Spleen (tissue), 11 donors: ENCODE measurements around the gene HEYL. TPM values are rescaled to one million over a fixed set of nuclear protein-coding genes. Genes with fewer than 3 reads are reported as not detected.

Experiments used
- DNase-seq: peaks from one replicate; pipeline ENCODE4 v3.0.0-alpha.2; 2020
- H3K27ac ChIP-seq, 8 donors: fragments of 200-600 bp; sonication (generic) in 7 of 8; 1 replicate in 4 of 8; 2 replicates in 4 of 8; pipeline versions ENCODE4 v1.5.0 to v1.8.0; 2016 to 2021; ENCODE audit warnings: inconsistent platforms in 4 of 8, mild to moderate bottlenecking in 4 of 8, moderate library complexity in 1 of 8
- H3K27me3 ChIP-seq, 7 donors: fragments of 200-600 bp; sonication (generic) in 6 of 7; replicated peaks in 1 of 7; 1 replicate in 4 of 7; 2 replicates in 3 of 7; pipeline versions ENCODE4 v1.5.0 to v1.8.0; 2016 to 2021; ENCODE audit warnings: inconsistent platforms in 3 of 7, mild to moderate bottlenecking in 1 of 7
- H3K36me3 ChIP-seq, 6 donors: fragments of 200-600 bp; sonication (generic) in 5 of 6; 1 replicate in 4 of 6; 2 replicates in 2 of 6; pipeline versions ENCODE4 v1.5.0 to v1.8.0; 2016 to 2021; ENCODE audit warnings: inconsistent platforms in 2 of 6
- H3K4me1 ChIP-seq, 6 donors: fragments of 200-600 bp; sonication (generic) in 5 of 6; 1 replicate in 3 of 6; 2 replicates in 3 of 6; pipeline versions ENCODE4 v1.5.0 to v1.8.0; 2016 to 2021; ENCODE audit warnings: inconsistent platforms in 3 of 6
- H3K4me3 ChIP-seq, 8 donors: fragments of 200-600 bp; sonication (generic) in 7 of 8; 1 replicate in 4 of 8; 2 replicates in 4 of 8; pipeline versions ENCODE4 v1.5.0 to v1.8.0; 2016 to 2021; ENCODE audit warnings: inconsistent platforms in 4 of 8, mild to moderate bottlenecking in 4 of 8, moderate library complexity in 2 of 8
- H3K9me3 ChIP-seq, 8 donors: fragments of 200-600 bp; sonication (generic) in 7 of 8; 1 replicate in 4 of 8; 2 replicates in 4 of 8; pipeline versions ENCODE4 v1.5.0 to v1.8.0; 2016 to 2021; ENCODE audit warnings: inconsistent platforms in 4 of 8
- CTCF ChIP-seq, 11 experiments: fragments of 200-600 bp in 7 of 11; fragments of 450-650 bp in 4 of 11; sonication (generic) in 4 of 11; IDR thresholded peaks in 8 of 11; conservative IDR thresholded peaks in 3 of 11; 1 replicate in 7 of 11; 2 replicates in 4 of 11; pipeline versions ENCODE4 v1.4.0 to v1.8.0; 2016 to 2021; ENCODE audit warnings: antibody characterized with exemption in 11 of 11, inconsistent platforms in 4 of 11, mild to moderate bottlenecking in 1 of 11
- POLR2A ChIP-seq, 3 donors: fragments of 450-650 bp; IDR thresholded peaks; one replicate each; pipeline ENCODE4 v1.5.1; 2017; ENCODE audit warnings: antibody characterized with exemption in 3 of 3, mild to moderate bottlenecking in 1 of 3
- POLR2AphosphoS5 ChIP-seq, 3 donors: sonication (generic); formaldehyde crosslinking; IDR thresholded peaks; one replicate each; pipeline ENCODE4 v1.5.1; 2017; ENCODE audit warnings: antibody characterized with exemption in 3 of 3
- WGBS, 5 donors: extraction: QIAGEN DNeasy Blood & Tissue Kit in 3 of 5; methylation state at CpG; one replicate each; pipeline versions ENCODE4 v1.1.5 to v1.1.7; 2013 to 2018; 5-methylcytosine and 5-hydroxymethylcytosine counted together
- intact Hi-C: fragments of 100-400 bp; cut with DNase I; formaldehyde crosslinking; loops from one replicate; pipeline ENCODE4 v1.15.0; 2023; ENCODE audit warnings: low total_unique reads
- polyA plus RNA-seq, 3 donors: library from polyadenylated mRNA; stranded (reverse); fragments of 200-250 nt; gene quantifications; one replicate each; pipeline ENCODE4 v1.2.1, GENCODE V29; 2013
- total RNA-seq, 7 donors: library from RNA; depleted of rRNA in 3 of 7; stranded (reverse); fragments of >200 nt in 3 of 7; fragmentation: NEBNext Ultra II Directional in 4 of 7; extraction: Animal tissue kit (Norgen Biotek cat#: 25700) in 4 of 7; gene quantifications; one replicate each; pipeline versions ENCODE4 v1.1.0 to v1.2.1, GENCODE V29; 2016 to 2021
- donor health status: healthy with polysubstance abuse.
- donor health status: DM: no; HTN: no; CAD: no; lungs with moderate emphysema.
- donor health status: DM: no; HTN: no; CAD: no.
- donor health status: Bipolar disorder and iron deficiency.
- donor health status: healthy.
- donor health status: DM: no; HTN: no; CAD: no.
- donor health status: DM: yes; HTN: yes; CAD: no.

The HEYL gene
- total and polyA plus RNA-seq, 10 donors, result 1.2 to 9.9 (median 3.8) TPM

- peaks cover 0 to 13% (median 0%) of the 10 kb centered on the region in 7 donors for H3K27me3 ChIP-seq
- no peaks in the 10 kb centered on the region for H3K36me3 ChIP-seq
- intact Hi-C loops, result no loop called here
- H3K9me3 ChIP-seq, result no peaks in the 10 kb centered on the region
- TF ChIP-seq CTCF (IDR thresholded peaks at IDR 0.05 in 8 of 11, conservative IDR thresholded peaks at IDR 0.05 in 3 of 11) (no peak), POLR2A (IDR thresholded peaks at IDR 0.05) (no peak), POLR2AphosphoS5 (IDR thresholded peaks at IDR 0.05) (no peak)
- peaks cover 0 to 11% (median 3%) of the 10 kb centered on the region in 6 donors for H3K4me1 ChIP-seq
- H3K27ac ChIP-seq, result no peak overlapping the region
- H3K4me3 ChIP-seq, result no peak overlapping the region
- 81 to 100% (median 85%) methylated on average over 2 of the region's 2 CpGs for WGBS, 5 donors
- no peak for DNase-seq
Measured at GRCh38 chr1:39656391-39656790, 16.9 kb upstream of the HEYL start.

DNA sequence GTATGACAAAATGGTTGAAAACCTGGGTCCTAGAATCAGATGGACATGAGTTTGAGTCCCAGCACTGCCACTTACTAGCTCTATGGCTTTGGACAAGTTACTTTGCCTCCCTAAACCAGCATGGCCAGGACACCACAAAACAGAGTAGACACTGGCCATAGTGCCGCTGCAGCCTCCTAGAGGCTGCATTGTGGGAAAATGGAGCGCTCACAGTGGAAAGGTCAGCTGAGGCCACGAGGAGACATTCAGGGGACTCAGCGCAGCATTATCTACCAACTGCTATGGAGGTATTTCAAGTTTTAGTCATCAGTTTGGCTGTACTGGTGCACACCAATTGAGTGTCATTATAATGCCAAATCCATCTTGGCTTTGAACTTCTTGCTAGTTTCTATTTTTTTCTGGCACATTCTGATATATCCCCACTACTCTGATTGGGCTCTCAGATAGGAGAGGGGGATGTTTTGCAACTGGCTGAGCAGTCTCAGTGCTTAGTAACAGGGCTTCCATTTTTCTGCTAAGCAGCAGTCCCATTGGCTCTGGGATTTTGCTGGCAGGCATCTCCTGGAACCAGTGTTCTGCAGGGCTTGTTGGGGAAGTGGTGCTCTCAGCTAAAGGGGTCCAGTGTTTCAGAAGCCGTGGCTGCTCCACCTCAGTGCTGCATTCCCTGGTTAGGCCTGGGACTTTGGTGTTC lies 16.3 kb upstream of the HEYL start:
- H3K27ac ChIP-seq, result no peak overlapping the region
- H3K4me3 ChIP-seq, result no peak overlapping the region
- no peaks in the 10 kb centered on the region for H3K36me3 ChIP-seq
- DNase-seq, result no peak
- TF ChIP-seq POLR2AphosphoS5 (IDR thresholded peaks at IDR 0.05) (no peak), POLR2A (IDR thresholded peaks at IDR 0.05) (no peak), CTCF (IDR thresholded peaks at IDR 0.05 in 8 of 11, conservative IDR thresholded peaks at IDR 0.05 in 3 of 11) (no peak)
- peaks cover 0 to 13% (median 0%) of the 10 kb centered on the region in 7 donors for H3K27me3 ChIP-seq
- H3K9me3 ChIP-seq, result no peaks in the 10 kb centered on the region
- intact Hi-C loops, result no loop called here
- H3K4me1 ChIP-seq, result peaks cover 0 to 11% (median 3%) of the 10 kb centered on the region in 6 donors
- WGBS, 5 donors, result 77 to 86% (median 80%) methylated on average over 5 of the region's 5 CpGs

- Histone ChIP-seq H3K27me3 (peaks cover 0 to 13% (median 0%) of the 10 kb centered on the region in 7 donors), H3K36me3 (no peaks in the 10 kb centered on the region), H3K27ac (no peak overlapping the region), H3K4me3 (no peak overlapping the region), H3K9me3 (no peaks in the 10 kb centered on the region), H3K4me1 (peaks cover 0 to 11% (median 3%) of the 10 kb centered on the region in 6 donors)
- intact Hi-C loops, result no loop called here
- 68 to 87% (median 84%) methylated on average over 6 to 7 of the region's 7 CpGs for WGBS, 5 donors
- no peak for DNase-seq
- TF ChIP-seq POLR2A (IDR thresholded peaks at IDR 0.05), result no peak
- TF ChIP-seq CTCF (IDR thresholded peaks at IDR 0.05 in 8 of 11, conservative IDR thresholded peaks at IDR 0.05 in 3 of 11), result no peak
- no peak for TF ChIP-seq POLR2AphosphoS5 (IDR thresholded peaks at IDR 0.05)
Measured at GRCh38 chr1:39654291-39654690, 14.8 kb upstream of the HEYL start.

GRCh38 chr1:39653546-39654031 lies 14.1 kb upstream of the HEYL start:
- H3K4me1 ChIP-seq, result peaks cover 0 to 11% (median 3%) of the 10 kb centered on the region in 6 donors
- 8 to 11% (median 9%) methylated on average over 8 of the region's 8 CpGs for WGBS, 5 donors
- no peak overlapping the region for H3K27ac ChIP-seq
- H3K36me3 ChIP-seq, result no peaks in the 10 kb centered on the region
- DNase-seq, result peak; percentile 89
- intact Hi-C loops, result loop anchor here (2.0 kb wide), 1 partner anchor 47 kb away; no protein-coding TSS in a partner anchor
- H3K27me3 ChIP-seq, result peaks cover 0 to 13% (median 0%) of the 10 kb centered on the region in 7 donors
- no peaks in the 10 kb centered on the region for H3K9me3 ChIP-seq
- TF ChIP-seq POLR2A (IDR thresholded peaks at IDR 0.05) (no peak), CTCF (IDR thresholded peaks at IDR 0.05 in 8 of 11, conservative IDR thresholded peaks at IDR 0.05 in 3 of 11) (peak; percentile 31 to 87 (median 76))
- peak overlapping the region in 1 of 8 donors; percentile 3 for H3K4me3 ChIP-seq
